H1 (cell line): Measurements from ENCODE around the gene AKR1C3. TPM values are rescaled to one million over a fixed set of nuclear protein-coding genes. Genes with fewer than 3 reads are reported as not detected.

Experiments used
- CHD7 ChIP-seq: fragments of 300-600 bp; sonication (generic); IDR thresholded peaks from 2 replicates; pipeline ENCODE4 v1.7.1; 2012; ENCODE audit warnings: low read length, moderate library complexity, mild to moderate bottlenecking, inconsistent platforms; ENCODE audit not compliant: insufficient replicate concordance
- SAP30 ChIP-seq: fragments of 300-600 bp; sonication (generic); IDR thresholded peaks from 2 replicates; pipeline ENCODE4 v1.7.1; 2012; ENCODE audit warnings: low read length, moderate library complexity, mild to moderate bottlenecking, inconsistent platforms; ENCODE audit not compliant: insufficient read depth, insufficient replicate concordance
- polyA plus RNA-seq, 7 experiments: library from polyadenylated mRNA; depleted of rRNA in 3 of 7; stranded (reverse) in 5 of 7; unstranded in 2 of 7; fragments of >200 nt in 5 of 7; fragments of 200-250 nt in 2 of 7; gene quantifications; 1 replicate in 5 of 7; 2 replicates in 1 of 7; 4 replicates in 1 of 7; pipeline versions ENCODE4 v1.2.1 to v1.2.3, GENCODE V29; 2011 to 2013; ENCODE audit warnings: missing spikeins in 2 of 7, mixed read lengths in 2 of 7
- total RNA-seq: library from RNA; stranded (reverse); fragmentation: NEBNext Ultra II Directional; extraction: Animal tissue kit (Norgen Biotek cat#: 25700); gene quantifications from 2 replicates; pipeline ENCODE4 v1.2.1, GENCODE V29; 2021

Gene AKR1C3
- total and polyA plus RNA-seq, 2 of the 8 experiments (the other 6 are each of a cell fraction or from before 2014, with no cell fraction given): 4.6 to 6.9 TPM

GRCh38 chr10:5147255-5147980 is 53.2 kb downstream of the AKR1C3 start (continued):
- TF ChIP-seq CHD7: no peak
- TF ChIP-seq SAP30: no peak
